ENCODE data around the gene HORMAD2. TPM values are rescaled to one million over a fixed set of nuclear protein-coding genes. Genes with fewer than 3 reads are reported as not detected.
A peak's percentile ranks its signal among the peaks of the same experiment; 100 is the strongest.

HORMAD2 gene
- total RNA-seq, 1 experiment from 2014 or later, result not detected

GRCh38 chr22:30033901-30034300 lies 46.4 kb upstream of the HORMAD2 start:
- intact Hi-C loops (cut with micrococcal nuclease; ENCODE audit: unreplicated experiment), result no loop called here
- no peak overlapping the region for H3K27ac Mint-ChIP-seq (ENCODE audit: unreplicated experiment)
- H3K4me1 Mint-ChIP-seq (ENCODE audit: low read depth, unreplicated experiment), result peaks cover 37% of the 10 kb centered on the region
- no peak for DNase-seq
- TF ChIP-seq CTCF (IDR thresholded peaks at IDR 0.05; ENCODE audit: unreplicated experiment), result no peak
- CTCF ChIA-PET, result interaction anchor here (0.8 kb wide), 1 partner anchor 31 kb away, joined by 3 read pairs; no protein-coding TSS in a partner anchor
- no peaks in the 10 kb centered on the region for H3K27me3 Mint-ChIP-seq (ENCODE audit: unreplicated experiment)
- H3K4me3 Mint-ChIP-seq (ENCODE audit: low read depth, unreplicated experiment), result no peak overlapping the region
- H3K36me3 Mint-ChIP-seq (ENCODE audit: insufficient read depth, unreplicated experiment), result peaks cover 19% of the 10 kb centered on the region
- BruUV-seq (replicated peaks), result no TSS peak
- no peaks in the 10 kb centered on the region for H3K9me3 Mint-ChIP-seq (ENCODE audit: low read depth, unreplicated experiment)

GRCh38 chr22:30036656-30037055 lies 43.6 kb upstream of the HORMAD2 start:
- intact Hi-C loops (cut with micrococcal nuclease; ENCODE audit: unreplicated experiment), result no loop called here
- H3K9me3 Mint-ChIP-seq (ENCODE audit: low read depth, unreplicated experiment), result no peaks in the 10 kb centered on the region
- CTCF ChIA-PET, result no interaction called here
- BruUV-seq (replicated peaks), result no TSS peak
- H3K4me3 Mint-ChIP-seq (ENCODE audit: low read depth, unreplicated experiment), result no peak overlapping the region
- H3K27ac Mint-ChIP-seq (ENCODE audit: unreplicated experiment), result peak overlapping the region; percentile 27
- no peaks in the 10 kb centered on the region for H3K27me3 Mint-ChIP-seq (ENCODE audit: unreplicated experiment)
- peaks cover 43% of the 10 kb centered on the region for H3K4me1 Mint-ChIP-seq (ENCODE audit: low read depth, unreplicated experiment)
- DNase-seq, result peak; percentile 52
- peaks cover 19% of the 10 kb centered on the region for H3K36me3 Mint-ChIP-seq (ENCODE audit: insufficient read depth, unreplicated experiment)
- no peak for TF ChIP-seq CTCF (IDR thresholded peaks at IDR 0.05; ENCODE audit: unreplicated experiment)

GRCh38 chr22:30038219-30038618 lies 42.0 kb upstream of the HORMAD2 start:
- CTCF ChIA-PET, result no interaction called here
- Mint-ChIP-seq H3K27me3 (ENCODE audit: unreplicated experiment) (no peaks in the 10 kb centered on the region), H3K27ac (ENCODE audit: unreplicated experiment) (peak overlapping the region; percentile 71), H3K36me3 (ENCODE audit: insufficient read depth, unreplicated experiment) (peaks cover 27% of the 10 kb centered on the region), H3K4me1 (ENCODE audit: low read depth, unreplicated experiment) (peaks cover 53% of the 10 kb centered on the region), H3K4me3 (ENCODE audit: low read depth, unreplicated experiment) (no peak overlapping the region), H3K9me3 (ENCODE audit: low read depth, unreplicated experiment) (no peaks in the 10 kb centered on the region)
- no TSS peak for BruUV-seq (replicated peaks)
- TF ChIP-seq CTCF (IDR thresholded peaks at IDR 0.05; ENCODE audit: unreplicated experiment), result no peak
- intact Hi-C loops (cut with micrococcal nuclease; ENCODE audit: unreplicated experiment), result no loop called here
- DNase-seq, result peak; percentile 66

- no peak for DNase-seq
- H3K36me3 Mint-ChIP-seq (ENCODE audit: insufficient read depth, unreplicated experiment), result peaks cover 41% of the 10 kb centered on the region
- H3K9me3 Mint-ChIP-seq (ENCODE audit: low read depth, unreplicated experiment), result no peaks in the 10 kb centered on the region
- BruUV-seq (replicated peaks), result no TSS peak
- peak overlapping the region; percentile 50 for H3K27ac Mint-ChIP-seq (ENCODE audit: unreplicated experiment)
- peaks cover 70% of the 10 kb centered on the region for H3K4me1 Mint-ChIP-seq (ENCODE audit: low read depth, unreplicated experiment)
- CTCF ChIA-PET, result no interaction called here
- no peak for TF ChIP-seq CTCF (IDR thresholded peaks at IDR 0.05; ENCODE audit: unreplicated experiment)
- no peak overlapping the region for H3K4me3 Mint-ChIP-seq (ENCODE audit: low read depth, unreplicated experiment)
- intact Hi-C loops (cut with micrococcal nuclease; ENCODE audit: unreplicated experiment), result no loop called here
- H3K27me3 Mint-ChIP-seq (ENCODE audit: unreplicated experiment), result no peaks in the 10 kb centered on the region
These were observed 39.6 kb upstream of the HORMAD2 start for GRCh38 chr22:30040499-30041260.

Data from Calu3 (cell line).